ENCODE results near the gene TEX48.

TEX48 gene, protein sequence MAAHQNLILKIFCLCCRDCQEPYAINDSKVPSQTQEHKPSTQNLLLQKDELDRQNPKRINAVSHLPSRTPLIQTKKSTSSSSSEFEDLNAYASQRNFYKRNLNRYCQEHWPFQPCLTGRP

DNA sequence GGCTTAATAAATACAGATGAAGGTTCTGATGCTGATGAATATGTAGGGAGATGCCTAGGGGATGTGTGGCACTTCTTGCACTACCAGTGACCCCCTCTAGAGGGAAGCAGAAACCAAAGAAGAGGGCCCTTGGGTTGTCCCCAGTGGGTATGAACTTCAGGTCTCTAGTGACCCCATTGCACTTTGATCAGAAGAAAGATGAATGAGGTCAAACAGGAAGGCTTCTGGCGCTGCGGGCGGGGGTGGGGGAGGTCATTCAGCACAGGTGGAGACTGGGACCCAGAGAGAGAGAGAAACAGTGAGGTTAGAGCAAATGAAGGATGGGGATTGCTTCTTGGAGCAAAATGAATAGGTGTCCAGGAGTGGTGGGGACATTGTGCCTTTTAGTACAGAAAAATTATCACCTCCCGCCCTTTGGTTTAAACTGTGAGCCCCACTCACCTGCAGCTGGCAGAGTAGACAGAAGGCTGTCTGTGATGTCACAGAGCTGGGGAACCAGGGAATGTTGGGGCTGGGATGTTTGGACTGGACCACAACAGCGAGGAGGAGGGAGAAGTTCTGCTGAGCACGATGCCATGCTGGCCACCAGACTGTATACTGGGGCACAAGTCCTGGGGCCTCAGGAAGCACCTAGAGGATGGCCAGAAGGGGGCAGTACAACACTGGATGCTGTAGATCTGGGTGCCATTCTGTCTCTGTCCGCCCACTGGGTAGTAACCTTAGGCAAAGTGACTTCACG is at the start of gene TEX48:
Gene TEX48 (minus strand): TSS at position 599 of the 739 bp plus-strand sequence. CDS start 10,469 bp downstream, outside the sequence.
- peak; percentile 61 to 63 for DNase-seq (ENCODE audit: low read depth in 2 of 2)

DNA sequence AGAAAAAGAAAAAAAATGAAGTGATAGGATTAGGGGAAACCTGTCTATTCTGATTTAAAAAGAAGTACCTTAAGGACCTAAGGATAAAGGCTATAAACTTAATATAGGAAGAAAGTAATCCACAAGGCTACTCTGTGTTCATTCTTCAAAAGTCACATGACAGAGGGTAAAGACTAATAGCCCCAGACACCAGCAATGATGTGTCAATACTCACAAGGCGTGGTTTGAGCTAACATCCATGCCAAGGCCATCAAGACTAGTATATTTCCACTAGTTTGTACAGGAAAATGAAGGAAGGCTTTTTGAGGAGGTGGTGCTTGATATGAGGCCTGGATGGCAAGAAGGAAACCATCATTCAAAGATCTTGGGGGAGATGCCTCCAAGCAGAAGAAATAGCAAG is 49.7 kb upstream of the TEX48 start:
- no peak for DNase-seq (ENCODE audit: low read depth in 2 of 2)

DNA sequence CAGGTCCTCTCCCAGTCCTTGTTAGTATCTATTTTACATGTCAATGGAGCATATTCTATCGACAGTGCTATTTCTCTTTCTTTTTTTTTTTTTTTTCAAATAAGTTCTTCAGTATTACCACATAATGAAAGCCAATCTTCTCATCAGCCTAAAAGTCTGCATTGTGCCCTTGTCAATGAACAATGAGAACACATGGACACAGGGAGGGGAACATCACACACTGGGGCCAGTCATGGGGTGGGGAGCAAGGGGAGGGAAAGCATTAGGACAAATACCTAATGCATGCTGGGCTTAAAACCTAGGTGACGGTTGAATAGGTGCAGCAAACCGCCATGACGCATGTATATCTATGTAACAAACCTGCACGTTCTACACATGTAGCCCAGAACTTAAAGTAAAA is 47.7 kb upstream of the TEX48 start:
- DNase-seq (ENCODE audit: low read depth in 2 of 2) = no peak

DNA sequence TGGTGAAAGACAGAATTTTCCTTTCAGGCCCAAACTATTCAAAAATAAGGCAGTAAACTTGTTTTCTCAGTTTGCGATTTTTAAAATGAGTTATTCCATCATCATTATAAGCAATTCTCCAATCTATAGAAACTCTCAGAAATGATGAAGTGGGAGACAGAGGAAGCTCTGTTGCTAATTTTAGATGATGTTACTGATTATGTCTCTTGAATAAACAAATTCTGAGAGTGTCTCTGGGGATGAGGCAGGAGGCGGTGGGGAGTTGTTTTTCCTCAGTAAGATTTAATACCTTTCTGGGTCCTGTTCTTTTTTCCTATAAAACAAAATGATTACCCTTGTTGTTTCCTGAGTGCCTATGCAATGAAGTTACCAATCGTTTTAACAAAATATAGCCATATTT is 43.9 kb upstream of the TEX48 start:
- no peak for DNase-seq (ENCODE audit: low read depth in 2 of 2)

DNA sequence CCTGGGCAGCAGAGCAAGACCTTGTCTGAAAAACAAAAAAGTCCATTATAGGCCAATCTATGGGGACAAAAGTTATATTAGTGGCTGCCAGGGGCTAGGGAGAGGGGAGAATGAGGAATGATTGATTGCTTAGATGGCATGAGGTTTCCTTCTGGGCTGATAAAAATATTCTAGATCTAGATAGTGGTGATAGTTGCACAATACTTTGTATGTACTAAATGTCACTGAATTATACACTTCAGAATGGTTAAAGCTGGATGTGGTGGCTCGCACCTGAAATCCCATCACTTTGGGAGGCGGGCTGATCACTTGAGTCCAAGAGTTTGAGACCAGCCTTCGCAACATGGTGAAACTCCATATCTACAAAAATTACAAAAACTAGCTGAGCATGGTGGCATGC is 42.8 kb upstream of the TEX48 start:
- DNase-seq (ENCODE audit: low read depth in 2 of 2) = no peak

DNA sequence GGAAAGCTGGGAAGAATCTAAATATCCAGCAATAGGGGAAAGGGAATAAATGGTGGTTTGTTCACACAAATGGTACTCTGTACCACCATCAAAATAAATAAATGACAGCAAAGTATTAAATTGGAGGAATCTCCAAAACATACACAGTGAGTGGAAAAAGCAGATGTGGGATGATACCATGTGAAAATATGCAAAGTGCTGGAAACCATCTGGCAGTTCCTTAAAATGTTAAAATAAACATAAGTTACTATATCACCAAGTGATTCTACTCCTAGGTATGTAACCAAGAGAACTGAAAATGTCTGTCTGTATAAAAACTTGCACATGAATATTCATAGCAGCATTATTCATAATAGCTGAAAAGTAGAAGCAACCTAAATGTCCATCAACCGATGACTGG is 41.9 kb upstream of the TEX48 start:
- DNase-seq (ENCODE audit: low read depth in 2 of 2) = no peak

DNA sequence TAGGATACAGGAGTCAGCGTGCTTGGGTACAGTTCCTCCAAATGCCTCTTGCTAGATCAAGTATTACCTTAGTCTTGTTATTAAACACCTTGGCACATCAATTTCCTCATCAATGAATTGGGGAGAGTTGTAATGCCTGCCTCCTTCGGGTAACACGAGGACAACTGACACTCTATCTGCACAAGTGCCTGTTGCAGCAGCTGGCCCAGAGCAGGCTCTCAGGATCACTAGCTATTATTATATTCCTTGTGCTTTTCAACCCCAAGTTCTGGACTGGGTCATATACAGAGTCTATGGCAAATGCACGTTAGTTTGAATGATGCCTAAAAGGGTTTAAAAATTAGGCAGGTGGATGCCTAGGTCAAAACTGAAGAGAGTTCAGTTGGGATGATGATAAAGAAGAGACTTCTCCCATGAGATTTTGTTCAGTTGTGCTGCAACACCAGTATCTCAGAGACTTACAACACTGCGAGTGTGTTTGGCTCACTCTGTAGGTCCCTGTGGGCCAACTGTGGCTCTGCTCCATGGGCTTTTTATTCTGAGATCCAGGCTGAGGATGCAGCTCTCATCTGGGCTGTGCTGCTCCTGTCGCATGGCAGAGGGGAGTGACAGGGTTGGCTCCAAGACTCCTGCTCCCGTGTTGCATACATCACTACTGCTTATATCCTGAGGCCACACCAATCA is 41.1 kb upstream of the TEX48 start:
- DNase-seq (ENCODE audit: low read depth in 2 of 2) = no peak

DNA sequence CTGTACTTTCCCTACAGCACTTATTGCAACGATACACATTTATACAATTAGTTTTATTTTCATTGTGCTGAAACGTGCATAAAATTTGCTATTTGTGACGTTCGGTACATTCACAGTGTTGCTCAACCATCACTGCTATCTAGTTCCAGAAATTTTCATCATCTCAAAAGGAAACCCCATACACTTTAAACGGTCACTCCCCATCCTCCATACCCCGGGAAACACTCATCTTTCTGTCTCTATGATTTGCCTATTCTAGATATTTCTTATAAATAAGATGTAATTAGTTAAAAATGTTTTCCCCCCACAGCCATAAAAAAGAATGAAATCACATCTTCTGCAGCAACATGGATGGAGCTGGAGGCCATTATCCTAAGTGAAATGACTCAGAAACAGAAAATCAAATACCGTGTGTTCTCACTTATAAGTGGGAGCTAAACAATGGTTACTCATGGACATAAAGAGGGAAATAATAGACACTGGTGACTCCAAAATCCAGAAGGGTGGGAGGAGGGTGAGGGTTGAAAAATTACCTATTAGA is 40.2 kb upstream of the TEX48 start:
- DNase-seq (ENCODE audit: low read depth in 2 of 2) = no peak

DNA sequence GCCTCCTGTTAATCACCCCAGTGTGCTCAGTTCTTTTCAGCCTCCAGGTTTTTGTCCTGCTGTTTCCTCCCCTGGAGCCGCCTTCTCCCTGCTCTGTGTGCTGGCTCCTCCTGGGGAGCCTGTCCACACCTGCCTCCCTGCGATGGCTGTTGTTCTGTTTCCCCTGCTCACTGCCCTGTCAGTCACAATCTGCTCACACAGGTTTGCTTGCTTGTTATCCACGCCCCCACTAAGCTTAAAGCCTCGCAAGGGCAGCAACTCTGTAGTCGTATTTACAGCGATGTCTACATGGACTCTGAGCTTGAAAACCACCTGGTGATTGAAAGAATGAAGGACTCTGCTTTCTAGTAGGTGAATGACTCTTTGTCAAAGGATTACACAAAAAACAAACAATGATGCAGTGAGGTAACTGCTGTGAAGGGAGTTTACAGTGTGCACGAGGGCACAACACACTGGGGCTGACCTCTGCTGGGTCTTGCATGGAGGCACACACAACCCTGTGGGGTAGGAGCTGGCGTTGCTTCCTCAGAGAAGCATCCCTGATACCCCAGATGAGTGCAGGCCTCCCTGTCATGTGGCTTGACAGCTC is 39.6 kb upstream of the TEX48 start:
- DNase-seq (ENCODE audit: low read depth in 2 of 2) = no peak

DNA sequence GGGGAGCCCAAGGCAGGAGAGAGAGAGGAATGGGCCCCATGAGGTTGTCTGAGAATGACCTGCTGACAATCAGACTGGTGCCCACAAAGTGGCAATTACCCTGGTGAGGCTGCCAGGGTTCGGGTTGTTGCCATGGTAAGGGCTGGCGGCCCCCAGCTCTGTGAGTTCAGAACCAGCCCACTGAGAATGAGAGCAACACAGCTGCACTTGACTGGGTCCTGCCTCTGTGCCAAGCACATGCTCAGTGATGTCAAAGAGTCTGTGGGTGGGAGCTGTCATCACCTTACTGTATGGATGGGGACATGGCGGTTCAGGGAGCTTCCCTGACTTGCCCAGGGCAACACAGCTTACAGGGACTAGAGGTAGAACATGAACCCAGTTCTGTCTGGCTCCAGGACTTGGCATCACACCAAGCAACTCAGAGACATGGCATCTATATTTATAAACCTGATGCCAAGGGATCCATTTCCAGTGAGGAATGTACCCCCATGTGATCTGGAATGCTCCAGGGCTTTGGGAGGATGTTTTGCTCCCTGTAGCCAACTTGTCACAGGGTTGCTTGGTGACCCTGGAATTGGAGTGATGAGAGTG is 38.2 kb upstream of the TEX48 start:
- no peak for DNase-seq (ENCODE audit: low read depth in 2 of 2)

DNA sequence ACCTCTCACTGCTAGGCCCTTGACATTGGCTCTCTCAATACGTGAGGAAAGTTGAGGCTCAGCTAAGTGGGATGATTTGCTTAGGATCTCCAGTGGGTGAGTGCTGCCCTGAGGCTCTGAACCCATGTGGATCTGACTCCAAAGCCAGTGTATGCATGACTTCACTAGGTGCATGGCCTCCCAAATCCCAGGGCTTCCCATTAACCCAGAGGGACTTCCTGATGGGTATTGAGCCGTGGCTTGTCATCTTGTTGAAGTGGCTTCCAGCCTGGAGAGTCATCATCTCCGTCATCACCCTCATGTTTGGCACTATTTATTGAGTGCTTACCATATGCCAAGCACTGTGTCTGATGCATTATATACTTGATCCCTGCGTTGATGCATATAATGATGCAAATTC is 37.3 kb upstream of the TEX48 start:
- DNase-seq (ENCODE audit: low read depth in 2 of 2) = no peak

DNA sequence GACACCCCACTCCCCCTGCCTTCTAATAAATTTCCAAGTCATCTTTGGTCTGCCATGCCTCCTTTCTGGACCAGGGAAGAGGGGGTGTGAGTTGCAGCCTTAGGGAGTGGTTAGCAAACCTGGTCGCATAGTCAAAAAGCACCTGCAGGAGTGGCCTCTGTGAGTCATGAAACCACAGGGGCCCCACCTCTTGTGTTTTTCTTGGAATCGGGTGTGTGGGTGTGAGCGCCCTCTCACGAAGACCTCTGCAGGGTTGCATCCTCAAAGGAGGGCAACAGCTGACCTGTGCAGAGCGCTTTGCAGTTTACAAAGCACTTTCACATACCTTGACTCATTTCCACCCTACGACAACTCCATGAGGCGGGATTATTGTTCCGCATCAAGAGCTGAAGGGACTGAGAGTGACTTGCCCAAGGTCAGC is 36.8 kb upstream of the TEX48 start:
- DNase-seq (ENCODE audit: low read depth in 2 of 2) = peak; percentile 73 to 79

DNA sequence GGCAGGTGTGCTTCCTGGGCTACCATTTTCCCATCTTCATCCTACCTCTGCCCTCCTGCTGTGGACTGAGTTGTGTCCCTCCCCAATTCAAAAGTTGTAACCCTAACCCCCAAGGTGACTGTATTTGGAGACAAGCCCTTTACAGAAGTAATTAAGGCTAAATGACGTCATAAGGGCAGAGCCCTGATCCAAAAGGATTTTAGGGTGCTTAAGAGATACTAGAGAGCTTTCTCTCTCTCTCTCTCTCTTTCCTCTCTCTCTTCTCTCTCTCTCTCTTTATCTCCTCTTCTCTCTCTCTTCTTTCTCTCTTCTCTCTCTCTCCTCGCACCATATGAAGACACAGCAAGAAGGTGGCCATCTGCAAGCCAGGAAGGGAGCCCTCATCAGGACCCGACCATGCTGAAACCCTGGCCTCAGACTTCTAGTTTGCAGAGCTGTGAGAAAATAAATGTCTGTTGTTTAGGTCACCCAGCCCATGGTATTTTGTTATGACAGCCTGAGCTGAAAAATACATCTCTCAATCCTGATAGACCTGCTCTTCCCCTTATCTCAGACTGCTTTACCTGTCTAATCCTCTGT is 36.0 kb upstream of the TEX48 start:
- DNase-seq (ENCODE audit: low read depth in 2 of 2) = no peak

DNA sequence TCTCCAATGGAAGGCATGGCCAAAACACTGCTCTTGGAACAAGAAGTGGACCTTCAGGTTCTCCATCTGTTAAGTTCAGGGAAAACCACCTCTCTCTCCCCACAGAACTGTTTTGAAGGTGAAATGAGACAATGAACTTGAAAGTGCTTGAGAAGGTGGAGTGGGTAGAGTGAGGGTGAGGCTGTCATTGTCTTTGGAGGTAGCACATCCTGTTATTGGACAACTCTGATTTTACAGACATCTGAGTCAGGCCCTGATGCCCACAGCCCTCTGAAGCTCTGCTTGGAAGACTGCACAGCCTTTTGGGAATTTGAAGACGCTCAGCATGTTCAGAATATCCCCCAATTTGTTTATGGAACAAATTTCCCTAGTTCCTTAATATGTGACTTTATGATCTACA is 27.6 kb upstream of the TEX48 start:
- DNase-seq (ENCODE audit: low read depth in 2 of 2) = no peak

DNA sequence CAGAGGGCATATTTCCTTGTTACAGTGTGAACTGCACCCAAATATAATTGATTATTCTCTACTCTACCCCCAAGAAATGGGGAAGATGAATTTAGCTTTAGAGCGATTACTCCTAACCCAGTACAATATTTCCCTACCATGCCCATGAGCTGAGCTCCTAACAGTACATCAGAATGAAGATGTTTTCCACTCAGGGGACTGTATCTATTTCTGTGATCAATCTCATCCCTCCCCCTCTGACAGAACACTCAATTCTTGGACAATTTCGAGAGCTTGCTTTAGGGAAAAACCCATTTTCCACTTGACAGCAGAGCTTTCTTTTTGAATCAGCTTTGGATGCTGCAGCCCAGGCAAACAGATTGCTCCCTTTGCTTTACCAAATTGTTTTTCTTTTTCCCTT is 24.7 kb upstream of the TEX48 start:
- no peak for DNase-seq (ENCODE audit: low read depth in 2 of 2)

DNA sequence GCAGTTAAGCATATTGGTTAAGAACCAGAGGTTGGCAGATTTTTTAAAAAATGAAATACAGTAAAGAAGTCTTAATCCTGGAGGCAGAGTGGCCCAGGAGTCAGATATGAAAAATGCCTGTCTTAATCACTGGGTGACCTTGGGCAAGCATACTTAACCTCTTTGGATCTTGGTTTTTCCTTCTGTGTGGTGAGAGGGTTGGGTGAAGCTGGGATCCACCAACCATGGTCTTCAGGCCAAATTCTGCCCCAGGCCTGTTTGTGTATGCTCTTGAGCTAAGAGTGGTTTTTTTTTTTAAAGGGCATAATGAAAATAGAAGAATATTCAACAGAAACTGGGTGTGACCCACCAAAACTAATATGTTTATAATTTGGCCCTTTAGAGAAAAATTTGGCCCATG is 20.0 kb upstream of the TEX48 start:
- no peak for DNase-seq (ENCODE audit: low read depth in 2 of 2)

DNA sequence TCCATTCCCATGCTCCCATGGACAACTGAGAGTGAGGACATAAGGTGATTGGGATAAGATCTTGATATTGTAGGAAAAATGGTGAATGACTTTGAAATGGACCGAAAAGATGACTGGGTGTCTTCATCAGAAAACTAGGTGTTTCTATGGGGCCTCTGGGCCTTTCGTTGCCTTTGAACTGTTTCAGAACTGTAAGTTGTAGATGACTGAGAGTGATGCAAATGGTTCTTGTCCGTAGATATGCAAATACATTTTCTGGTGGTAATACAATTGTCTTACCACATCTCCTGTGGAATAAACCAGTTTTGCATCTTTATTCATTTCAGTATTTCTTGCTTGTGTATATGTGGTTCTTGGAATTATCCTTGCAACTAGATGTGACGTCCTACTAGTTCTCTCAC is 16.0 kb upstream of the TEX48 start:
- DNase-seq (ENCODE audit: low read depth in 2 of 2) = no peak

DNA sequence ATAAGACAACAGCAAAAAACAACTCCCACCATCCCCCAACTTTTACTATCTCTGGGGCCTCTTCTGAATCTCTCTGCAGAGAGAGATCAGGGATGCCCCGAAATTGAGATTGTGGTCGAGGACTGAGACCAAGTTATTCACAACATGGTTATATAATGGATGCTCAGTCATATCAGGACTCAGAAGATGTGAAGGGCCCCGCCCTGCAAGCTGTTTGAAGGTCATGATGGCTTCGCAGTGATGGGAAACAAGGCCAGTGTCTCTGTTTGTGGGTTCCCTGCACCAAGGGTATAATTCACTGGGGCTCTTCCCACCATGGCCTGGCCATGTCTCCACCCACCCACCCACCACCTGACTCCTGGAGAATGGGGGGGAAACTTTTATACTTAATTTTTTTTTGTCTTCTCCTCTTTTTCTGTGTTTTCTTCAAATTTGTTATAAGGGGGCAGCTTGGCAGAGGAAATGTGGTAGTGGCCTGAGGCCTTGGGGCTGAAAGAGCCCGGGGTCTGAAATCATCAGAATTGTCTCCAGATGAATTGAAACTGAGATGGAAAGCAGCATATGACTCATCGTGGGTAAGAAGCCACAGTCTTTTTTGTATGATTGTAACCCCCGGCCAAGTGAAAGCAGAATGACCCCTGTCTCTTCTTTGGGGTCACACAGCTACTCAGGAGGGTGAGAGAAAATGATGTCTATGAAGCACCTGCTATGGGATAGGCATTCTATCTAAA is 15.0 kb upstream of the TEX48 start:
- peak; percentile 62 for DNase-seq (ENCODE audit: low read depth in 2 of 2)

DNA sequence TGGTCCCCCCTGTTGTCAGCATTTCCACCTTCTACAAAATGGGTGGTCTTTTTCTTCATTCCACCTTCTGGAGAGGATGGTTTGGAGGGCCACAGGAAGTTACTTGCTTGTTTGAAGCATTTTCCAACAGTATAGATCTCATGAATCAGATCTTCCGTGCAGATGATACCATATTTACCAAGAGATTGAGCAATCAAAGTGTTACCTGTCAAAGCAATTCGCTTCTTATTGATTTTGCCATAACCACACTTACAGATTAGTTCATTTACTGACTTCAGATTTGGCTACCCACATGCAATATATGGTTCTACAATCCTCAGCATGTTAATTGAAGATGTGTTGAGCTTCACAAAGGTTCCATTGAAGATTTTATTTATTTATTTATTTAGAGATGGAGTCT is 14.0 kb upstream of the TEX48 start:
- no peak for DNase-seq (ENCODE audit: low read depth in 2 of 2)

DNA sequence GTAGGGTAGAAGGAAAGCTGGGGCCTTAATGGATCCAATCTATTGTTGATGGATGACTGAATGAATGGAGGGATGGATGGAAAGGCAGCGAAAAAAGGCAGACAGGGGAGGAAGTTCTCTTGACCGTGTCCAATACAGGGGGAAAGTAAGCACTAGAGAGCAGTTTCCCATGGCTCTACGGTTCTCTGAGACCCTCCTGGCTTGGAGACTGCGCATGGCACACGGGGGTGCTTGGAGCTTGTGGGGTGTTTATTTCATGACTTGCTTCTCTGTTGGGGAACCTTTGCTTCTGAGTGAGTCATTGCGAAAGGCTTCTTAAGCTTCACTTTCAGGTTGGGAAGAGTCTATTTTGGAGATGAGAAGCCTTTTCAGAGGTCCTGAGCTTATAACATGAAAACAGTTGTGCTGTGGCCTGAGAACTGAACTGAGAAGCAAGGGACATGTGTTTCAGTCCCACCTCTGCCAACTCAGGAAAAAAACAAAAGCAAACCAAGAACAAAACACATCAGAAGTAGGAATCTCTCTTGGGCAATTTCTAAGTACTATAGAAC is 12.8 kb upstream of the TEX48 start:
- no peak for DNase-seq (ENCODE audit: low read depth in 2 of 2)

DNA sequence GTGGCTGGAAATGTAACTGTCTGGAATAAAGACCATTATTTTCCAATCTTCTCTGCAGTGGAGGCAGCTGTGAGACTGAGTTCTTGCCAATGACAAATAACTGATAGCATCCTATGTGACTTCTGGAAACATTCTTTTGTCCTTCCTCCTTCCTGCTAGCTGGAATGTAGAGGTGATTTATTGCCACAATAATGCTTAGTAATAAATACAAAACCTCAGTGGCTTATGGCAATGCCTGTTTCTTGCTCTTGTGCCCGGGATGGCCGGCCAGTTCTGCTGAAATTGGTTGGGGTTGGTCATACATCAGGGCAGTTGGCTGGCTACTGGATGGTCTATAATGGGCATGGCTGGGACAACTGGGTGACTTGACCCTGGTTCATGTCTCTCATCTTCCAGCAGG is 12.2 kb upstream of the TEX48 start:
- DNase-seq (ENCODE audit: low read depth in 2 of 2) = no peak
